Stimulated activated CD8-positive, alpha-beta memory T cell treated with anti-CD3 and anti-CD28 coated beads, Interleukin-12 subunit alpha, Interleukin-12 subunit beta, amount 100 ng/mL, for 24 hours (primary cell): ENCODE results near the gene ZNRF4.
"Not testable (repeated sequence)": the region's sequence is repeated elsewhere in the genome, so short reads cannot be mapped to it uniquely, and the experiment has no call there.

Experiments used
- DNase-seq: peaks from one replicate; pipeline ENCODE4 v3.0.0-alpha.2; 2020; ENCODE audit errors: extremely low read depth

The ZNRF4 gene

GRCh38 chr19:5473646-5474045, 18.4 kb downstream of the ZNRF4 start:
- DNase-seq: no peak

GRCh38 chr19:5477451-5478215, 22.4 kb downstream of the ZNRF4 start:
- DNase-seq: no peak

- DNase-seq: no peak
Observed at GRCh38 chr19:5478241-5478924, 23.2 kb downstream of the ZNRF4 start.

GRCh38 chr19:5478925-5479588, 23.8 kb downstream of the ZNRF4 start:
- DNase-seq: no peak

GRCh38 chr19:5479958-5480357, 24.7 kb downstream of the ZNRF4 start:
- no peak for DNase-seq

GRCh38 chr19:5480427-5480836, 25.2 kb downstream of the ZNRF4 start:
- DNase-seq: no peak

- no peak for DNase-seq
Observed at GRCh38 chr19:5481957-5482356, 26.7 kb downstream of the ZNRF4 start.

GRCh38 chr19:5484398-5485285, 29.4 kb downstream of the ZNRF4 start:
- DNase-seq: no peak

GRCh38 chr19:5485286-5485636, 30.0 kb downstream of the ZNRF4 start:
- DNase-seq: no peak

GRCh38 chr19:5485658-5486057, 30.4 kb downstream of the ZNRF4 start:
- DNase-seq: not testable (repeated sequence)

GRCh38 chr19:5487222-5487621, 32.0 kb downstream of the ZNRF4 start:
- no peak for DNase-seq

- no peak for DNase-seq
Observed at GRCh38 chr19:5489551-5489950, 34.3 kb downstream of the ZNRF4 start.

- no peak for DNase-seq
Observed at GRCh38 chr19:5491565-5491964, 36.3 kb downstream of the ZNRF4 start.

- no peak for DNase-seq
Observed at GRCh38 chr19:5492281-5492634, 37.0 kb downstream of the ZNRF4 start.

- DNase-seq: no peak
Observed at GRCh38 chr19:5492635-5493409, 37.6 kb downstream of the ZNRF4 start.

- no peak for DNase-seq
Observed at GRCh38 chr19:5494773-5495172, 39.6 kb downstream of the ZNRF4 start.

- no peak for DNase-seq
Observed at GRCh38 chr19:5495792-5496191, 40.6 kb downstream of the ZNRF4 start.

- DNase-seq: no peak
Observed at GRCh38 chr19:5497297-5497696, 42.1 kb downstream of the ZNRF4 start.

GRCh38 chr19:5498830-5499550, 43.8 kb downstream of the ZNRF4 start:
- no peak for DNase-seq

GRCh38 chr19:5501907-5502306, 46.7 kb downstream of the ZNRF4 start:
- no peak for DNase-seq

- DNase-seq: no peak
Observed at GRCh38 chr19:5503598-5503997, 48.4 kb downstream of the ZNRF4 start.
